Lung (tissue), 12 donors: Measurements from ENCODE around the gene NMBR. TPM values are rescaled to one million over a fixed set of nuclear protein-coding genes. Genes with fewer than 3 reads are reported as not detected.
"Not testable (repeated sequence)": the region's sequence is repeated elsewhere in the genome, so short reads cannot be mapped to it uniquely, and the experiment has no call there.

Source experiments
- ATAC-seq: fragments of 200-7000 bp; cut with Tn5 transposase; one replicate; pipeline ENCODE4 v1.9.1; 2020; ENCODE audit warnings: moderate number of reproducible peaks; ENCODE audit not compliant: insufficient read depth, low FRiP score
- DNase-seq, 3 donors: peaks; one replicate each; pipeline ENCODE4 v3.0.0-alpha.2; 2013 to 2017
- H3K27ac ChIP-seq, 2 donors: one replicate each; pipeline ENCODE4 v1.5.1; 2013; ENCODE audit warnings: mild to moderate bottlenecking in 2 of 2, moderate library complexity in 2 of 2, control low read depth in 1 of 2, inconsistent platforms in 1 of 2, low read depth in 1 of 2, low read length in 1 of 2
- H3K27me3 ChIP-seq, 3 donors: one replicate each; pipeline ENCODE4 v1.5.1; 2013; ENCODE audit warnings: low read length in 2 of 3; ENCODE audit not compliant: control insufficient read depth in 3 of 3, insufficient read depth in 3 of 3
- H3K36me3 ChIP-seq, 4 donors: one replicate each; pipeline ENCODE4 v1.5.1; 2013; ENCODE audit warnings: low read length in 4 of 4, mild to moderate bottlenecking in 1 of 4, moderate library complexity in 1 of 4; ENCODE audit not compliant: control insufficient read depth in 4 of 4, insufficient read depth in 4 of 4
- H3K4me1 ChIP-seq, 5 donors: one replicate each; pipeline ENCODE4 v1.5.1; 2013; ENCODE audit warnings: low read length in 5 of 5, mild to moderate bottlenecking in 2 of 5, moderate library complexity in 1 of 5; ENCODE audit not compliant: control insufficient read depth in 5 of 5, insufficient read depth in 5 of 5
- H3K4me3 ChIP-seq: one replicate; pipeline ENCODE4 v1.5.1; 2013; ENCODE audit warnings: mild to moderate bottlenecking, control low read depth, moderate library complexity
- H3K9ac ChIP-seq, 2 donors: one replicate each; pipeline ENCODE4 v1.5.1; 2013; ENCODE audit warnings: low read length in 2 of 2, control low read depth in 1 of 2; ENCODE audit not compliant: insufficient read depth in 1 of 2
- H3K9me3 ChIP-seq, 4 donors: one replicate each; pipeline ENCODE4 v1.5.1; 2013; ENCODE audit warnings: low read length in 3 of 4, mild to moderate bottlenecking in 1 of 4, moderate library complexity in 1 of 4; ENCODE audit not compliant: control insufficient read depth in 4 of 4, insufficient read depth in 3 of 4
- CTCF ChIP-seq: IDR thresholded peaks from 2 replicates; pipeline ENCODE4 v1.5.1; 2012; ENCODE audit warnings: mild to moderate bottlenecking; ENCODE audit errors: control extremely low read depth, extremely low read depth
- WGBS, 2 donors: extraction: QIAGEN DNeasy Blood & Tissue Kit; methylation state at CpG; one replicate each; pipeline ENCODE4 v1.1.7; 2013; 5-methylcytosine and 5-hydroxymethylcytosine counted together
- polyA plus RNA-seq, 2 donors: library from polyadenylated mRNA; stranded (reverse); fragments of 200-250 nt; gene quantifications; one replicate each; pipeline ENCODE4 v1.2.1, GENCODE V29; 2013
- total RNA-seq, 2 donors: library from RNA; depleted of rRNA in 1 of 2; stranded (reverse); fragments of >200 nt in 1 of 2; gene quantifications; one replicate each; pipeline ENCODE4 v1.2.1, GENCODE V29; 2014 to 2021
- donor health status: control.
- donor health status: control.
- donor health status: Bipolar disorder and iron deficiency.
- donor health status: healthy.
- donor health status: DM: yes; HTN: yes; CAD: no.

NMBR gene
- total and polyA plus RNA-seq, 4 donors, result 0.05 to 0.23 (median 0.18) TPM; not detected in 1

- H3K36me3 ChIP-seq, result peaks cover 3 to 6% (median 4%) of the 10 kb centered on the region in 4 donors
- ATAC-seq (no peak), DNase-seq (no peak)
- H3K4me3 ChIP-seq, result no peak overlapping the region
- H3K9ac ChIP-seq, result no peak overlapping the region
- H3K4me1 ChIP-seq, result peaks cover 0 to 14% (median 3%) of the 10 kb centered on the region in 5 donors
- H3K27ac ChIP-seq, result no peak overlapping the region
- 65 to 96% methylated on average over 1 of the region's 1 CpG for WGBS, 2 donors
- H3K9me3 ChIP-seq, result no peaks in the 10 kb centered on the region
- H3K27me3 ChIP-seq, result no peaks in the 10 kb centered on the region
- TF ChIP-seq CTCF, result no peak
These were observed 15.9 kb upstream of the NMBR start for GRCh38 chr6:142162780-142163179.

GRCh38 chr6:142156758-142157068 is 9.8 kb upstream of the NMBR start:
- not testable (repeated sequence) for H3K4me3 ChIP-seq, H3K4me1 ChIP-seq, H3K9ac ChIP-seq, DNase-seq, H3K9me3 ChIP-seq, H3K36me3 ChIP-seq, H3K27me3 ChIP-seq, H3K27ac ChIP-seq, ATAC-seq
- WGBS, 2 donors, result 92% methylated on average over 4 of the region's 4 CpGs

GRCh38 chr6:142155895-142156757 is 9.2 kb upstream of the NMBR start:
- no peak overlapping the region for H3K4me3 ChIP-seq
- peak; percentile 47 for ATAC-seq
- H3K27ac ChIP-seq, result no peak overlapping the region
- no peak overlapping the region for H3K9ac ChIP-seq
- peak in 2 of 3 donors; percentile 78 to 80 for DNase-seq
- no peaks in the 10 kb centered on the region for H3K9me3 ChIP-seq
- 37 to 42% methylated on average over 5 of the region's 5 CpGs for WGBS, 2 donors
- TF ChIP-seq CTCF, result no peak
- no peaks in the 10 kb centered on the region for H3K36me3 ChIP-seq
- H3K4me1 ChIP-seq, result peaks cover 0 to 2% (median 0%) of the 10 kb centered on the region in 5 donors
- H3K27me3 ChIP-seq, result no peaks in the 10 kb centered on the region

- WGBS, 2 donors, result 64 to 74% methylated on average over 3 of the region's 3 CpGs
- no peak overlapping the region for H3K9ac ChIP-seq
- TF ChIP-seq CTCF, result no peak
- H3K36me3 ChIP-seq, result peaks cover 0 to 7% (median 0%) of the 10 kb centered on the region in 4 donors
- H3K27ac ChIP-seq, result no peak overlapping the region
- peaks cover 0 to 3% (median 0%) of the 10 kb centered on the region in 5 donors for H3K4me1 ChIP-seq
- DNase-seq, result no peak
- no peaks in the 10 kb centered on the region for H3K9me3 ChIP-seq
- no peak for ATAC-seq
- no peak overlapping the region for H3K4me3 ChIP-seq
- no peaks in the 10 kb centered on the region for H3K27me3 ChIP-seq
These were observed 8.2 kb upstream of the NMBR start for GRCh38 chr6:142155091-142155490.
